ENCODE data around the gene PLPP3. TPM values are rescaled to one million over a fixed set of nuclear protein-coding genes. Genes with fewer than 3 reads are reported as not detected.

The PLPP3 gene
- total RNA-seq, 1 experiment from 2014 or later: 26.7 TPM

DNA sequence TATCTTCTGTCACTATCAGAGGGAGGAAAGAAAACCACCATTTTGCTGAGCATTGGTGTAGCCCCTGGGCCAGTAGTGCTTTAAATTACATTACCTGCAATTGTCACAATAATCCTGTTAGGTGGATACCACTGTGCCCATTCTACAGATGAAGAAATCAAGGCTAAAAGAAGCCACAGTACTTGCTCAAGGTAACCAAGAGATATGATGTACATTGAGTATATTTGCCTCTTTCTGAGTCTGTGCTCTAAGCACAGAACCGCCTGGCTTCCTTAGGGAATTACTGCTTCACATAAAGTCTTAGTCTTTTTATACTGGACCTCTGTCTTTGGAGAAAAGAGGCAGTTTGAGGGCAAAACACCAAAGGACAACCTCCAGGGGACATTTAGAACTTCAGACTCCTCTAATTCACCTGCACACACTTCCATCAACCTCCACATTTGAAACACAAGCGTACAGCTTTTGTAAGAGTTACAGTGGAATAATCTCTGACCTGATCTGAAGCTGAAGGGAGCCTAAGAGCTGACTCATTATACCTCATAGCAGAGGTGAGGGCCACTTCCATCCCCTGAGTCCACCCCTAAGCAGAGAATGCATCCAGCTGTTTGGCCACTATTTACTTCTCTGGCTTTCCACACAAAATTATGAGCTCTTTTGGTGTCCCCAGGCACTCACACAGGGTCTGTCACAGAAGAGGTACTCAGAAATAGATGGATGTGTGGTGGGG lies 61.8 kb downstream of the PLPP3 start:
- Histone ChIP-seq H2BK120ac (ENCODE audit: low read depth, low read length, poor library complexity, severe bottlenecking) (no peak overlapping the region), H3T11ph (ENCODE audit: low read length) (no peak overlapping the region), H3K9ac (ENCODE audit: extremely low read depth, insufficient read length, low read length) (no peak overlapping the region), H2BK5ac (ENCODE audit: insufficient read length, low read length) (peak overlapping the region; percentile 54), H4K20me1 (ENCODE audit: control insufficient read depth, insufficient read depth, insufficient read length) (no peaks in the 10 kb centered on the region), H3K56ac (ENCODE audit: insufficient read length, low read depth, low read length) (no peak overlapping the region), H2BK20ac (ENCODE audit: low read depth, low read length, poor library complexity, severe bottlenecking) (no peak overlapping the region), H2BK12ac (ENCODE audit: insufficient read length, low read depth, low read length) (no peak overlapping the region), H3K14ac (ENCODE audit: insufficient read depth, low read length) (no peak overlapping the region), H2BK15ac (ENCODE audit: low read depth, low read length) (no peak overlapping the region), H3K23me2 (ENCODE audit: insufficient read length, low read depth, low read length, poor library complexity, severe bottlenecking) (no peaks in the 10 kb centered on the region), H3K4me1 (ENCODE audit: insufficient read depth, low read length) (peaks cover 18% of the 10 kb centered on the region), H2AK5ac (ENCODE audit: insufficient read length, low read length) (no peak overlapping the region), H3K27ac (ENCODE audit: insufficient read length, low read depth, low read length) (peak overlapping the region; percentile 10), H2AFZ (ENCODE audit: low read length) (no peak overlapping the region), H4K8ac (replicated peaks; ENCODE audit: insufficient read length, low read depth, low read length) (no peak overlapping the region), H4K5ac (ENCODE audit: insufficient read length, low read depth, low read length) (no peak overlapping the region), H3K4ac (ENCODE audit: low read depth, low read length) (no peak overlapping the region), H3K79me1 (ENCODE audit: insufficient read depth, low read depth, low read length, poor library complexity, severe bottlenecking) (no peaks in the 10 kb centered on the region), H3K23ac (ENCODE audit: insufficient read length, low read depth, low read length) (no peak overlapping the region), H3K27me3 (ENCODE audit: insufficient read depth, low read length) (no peaks in the 10 kb centered on the region), H3K9me3 (ENCODE audit: control insufficient read depth, low read depth, low read length) (no peaks in the 10 kb centered on the region), H3K79me2 (ENCODE audit: insufficient read depth, low read length) (no peaks in the 10 kb centered on the region), H3K18ac (ENCODE audit: insufficient read length, low read depth, low read length) (no peak overlapping the region), H3K4me2 (ENCODE audit: insufficient read depth, insufficient read length, low read length) (no peak overlapping the region), H4K91ac (ENCODE audit: insufficient read length, low read depth, low read length) (no peak overlapping the region)
- Mint-ChIP-seq H3K4me1 (peaks cover 56 to 59% of the 10 kb centered on the region in 2 experiments), H3K36me3 (ENCODE audit: insufficient read depth in 1 of 3, low read depth in 3 of 3) (peaks cover 9 to 71% (median 58%) of the 10 kb centered on the region in 3 experiments; a peak in 6 of 7 replicates), H3K4me3 (no peak overlapping the region), H3K27me3 (ENCODE audit: low read depth) (no peaks in the 10 kb centered on the region), H3K27ac (peak overlapping the region in 2 of 3 experiments; percentile 75 to 98; a peak in 5 of 7 replicates), H3K9me3 (no peaks in the 10 kb centered on the region)
- no CpG with 5 or more reads among the region's 2 CpGs for WGBS (ENCODE audit: extremely low coverage, insufficient read length, low lambda C conversion rate)
- DNase-seq: no peak
- TF ChIP-seq, protein P1, sequence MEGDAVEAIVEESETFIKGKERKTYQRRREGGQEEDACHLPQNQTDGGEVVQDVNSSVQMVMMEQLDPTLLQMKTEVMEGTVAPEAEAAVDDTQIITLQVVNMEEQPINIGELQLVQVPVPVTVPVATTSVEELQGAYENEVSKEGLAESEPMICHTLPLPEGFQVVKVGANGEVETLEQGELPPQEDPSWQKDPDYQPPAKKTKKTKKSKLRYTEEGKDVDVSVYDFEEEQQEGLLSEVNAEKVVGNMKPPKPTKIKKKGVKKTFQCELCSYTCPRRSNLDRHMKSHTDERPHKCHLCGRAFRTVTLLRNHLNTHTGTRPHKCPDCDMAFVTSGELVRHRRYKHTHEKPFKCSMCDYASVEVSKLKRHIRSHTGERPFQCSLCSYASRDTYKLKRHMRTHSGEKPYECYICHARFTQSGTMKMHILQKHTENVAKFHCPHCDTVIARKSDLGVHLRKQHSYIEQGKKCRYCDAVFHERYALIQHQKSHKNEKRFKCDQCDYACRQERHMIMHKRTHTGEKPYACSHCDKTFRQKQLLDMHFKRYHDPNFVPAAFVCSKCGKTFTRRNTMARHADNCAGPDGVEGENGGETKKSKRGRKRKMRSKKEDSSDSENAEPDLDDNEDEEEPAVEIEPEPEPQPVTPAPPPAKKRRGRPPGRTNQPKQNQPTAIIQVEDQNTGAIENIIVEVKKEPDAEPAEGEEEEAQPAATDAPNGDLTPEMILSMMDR (conservative IDR thresholded peaks at IDR 0.05): no peak

Measured in H9 (cell line).